Left lobe of liver (tissue), 2 donors: Measurements from ENCODE around the gene LPIN1. TPM values are rescaled to one million over a fixed set of nuclear protein-coding genes. Genes with fewer than 3 reads are reported as not detected.
"Not testable (repeated sequence)": the region's sequence is repeated elsewhere in the genome, so short reads cannot be mapped to it uniquely, and the experiment has no call there.

Source experiments
- ATAC-seq: fragments of 200-7000 bp; cut with Tn5 transposase; one replicate; pipeline ENCODE4 v1.9.1; 2020; ENCODE audit warnings: mild to moderate bottlenecking, moderate library complexity
- DNase-seq: peaks from one replicate; pipeline ENCODE4 v3.0.0-alpha.2; 2020; ENCODE audit warnings: low spot score
- total RNA-seq: library from RNA; stranded (reverse); gene quantifications from one replicate; pipeline ENCODE4 v1.2.1, GENCODE V29; 2021
- donor health status: DM: no; HTN: no; CAD: no; lungs with moderate emphysema.
- donor health status: DM: no; HTN: yes; CAD: no.

The LPIN1 gene
- total RNA-seq, 1 donor from 2014 or later = 20.7 TPM

DNA sequence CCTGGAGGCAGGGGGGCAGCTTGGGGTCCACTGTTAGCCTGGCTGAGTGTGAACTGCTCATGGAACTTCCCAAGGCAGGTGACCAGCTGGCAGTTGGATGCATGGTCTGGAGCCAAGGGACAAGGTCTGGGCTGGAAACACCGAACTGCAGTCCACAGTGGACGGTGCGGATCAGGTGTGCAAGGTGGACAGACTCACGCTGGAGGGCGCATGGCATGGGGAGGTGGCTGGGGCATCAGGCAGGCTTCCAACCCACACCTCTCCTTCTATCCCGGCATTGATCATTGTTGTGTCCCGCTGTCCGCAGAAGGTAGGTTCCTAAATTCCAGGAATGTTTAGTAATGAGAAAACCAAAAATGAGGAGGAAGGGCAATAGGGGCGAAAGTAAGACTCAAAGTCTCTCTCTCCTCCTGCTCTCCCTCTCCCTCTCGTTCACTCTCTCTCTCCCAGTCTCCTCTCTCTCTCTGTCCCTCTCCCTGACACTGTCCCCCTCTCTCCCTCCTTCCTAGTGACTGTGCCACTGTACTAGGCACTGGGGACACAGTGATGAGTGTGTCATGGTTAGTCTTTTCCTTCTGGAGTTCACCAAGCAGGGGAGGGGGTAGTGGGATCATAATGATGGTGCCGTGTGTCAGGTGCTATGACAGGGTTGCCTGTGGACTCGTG lies 30.3 kb upstream of the LPIN1 start:
- DNase-seq (peak; percentile 95), ATAC-seq (peak; percentile 90)

DNA sequence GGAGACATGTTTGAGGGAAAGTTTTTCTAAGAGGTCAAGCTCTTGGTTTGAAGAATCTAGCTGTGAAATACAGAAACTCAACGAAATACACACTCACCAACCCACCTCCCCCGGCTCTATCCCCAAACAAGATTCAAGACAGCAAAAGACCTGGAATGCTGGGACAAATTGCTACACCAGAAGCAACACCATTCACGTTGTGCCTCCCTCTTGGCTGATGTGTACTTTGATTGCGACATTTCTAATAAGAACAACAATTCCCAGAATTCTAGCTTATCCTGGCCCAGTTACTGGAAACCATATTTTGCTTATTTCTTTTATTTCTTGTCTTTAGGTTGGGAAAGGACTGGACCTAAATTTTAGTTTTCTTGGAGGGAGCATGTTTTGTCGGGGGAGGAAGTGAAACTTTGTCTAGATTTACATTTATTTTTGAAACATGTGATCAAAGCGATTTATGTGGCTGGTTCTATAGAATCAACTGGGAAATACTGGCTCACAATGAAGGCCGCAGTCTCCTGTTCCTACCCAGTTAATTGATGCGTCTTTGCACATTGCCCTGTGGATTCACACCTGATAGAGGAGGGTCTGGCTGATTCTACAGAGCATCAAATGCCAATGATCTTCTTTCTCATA lies 29.6 kb upstream of the LPIN1 start:
- peak; percentile 64 for DNase-seq
- ATAC-seq = peak; percentile 63

DNA sequence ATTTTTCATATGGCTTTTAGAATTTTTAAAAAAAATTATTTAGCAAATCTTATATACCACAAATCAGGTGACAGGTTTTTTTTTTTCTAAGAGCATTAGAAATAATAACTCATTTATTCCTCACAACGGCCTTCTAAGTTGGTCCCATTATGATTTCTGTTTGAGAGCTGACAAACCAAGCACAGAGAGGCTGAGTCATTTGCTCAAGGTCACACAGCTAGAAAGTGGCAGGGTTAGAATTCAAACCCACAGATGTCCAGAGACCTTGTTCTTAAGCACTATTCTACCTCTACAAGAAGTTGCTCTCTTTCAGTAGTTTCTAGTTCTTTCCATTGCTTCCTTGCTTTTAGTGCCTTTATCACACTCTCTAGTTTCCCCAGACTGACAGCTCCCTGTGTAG lies 28.8 kb upstream of the LPIN1 start:
- ATAC-seq = no peak
- DNase-seq = no peak

DNA sequence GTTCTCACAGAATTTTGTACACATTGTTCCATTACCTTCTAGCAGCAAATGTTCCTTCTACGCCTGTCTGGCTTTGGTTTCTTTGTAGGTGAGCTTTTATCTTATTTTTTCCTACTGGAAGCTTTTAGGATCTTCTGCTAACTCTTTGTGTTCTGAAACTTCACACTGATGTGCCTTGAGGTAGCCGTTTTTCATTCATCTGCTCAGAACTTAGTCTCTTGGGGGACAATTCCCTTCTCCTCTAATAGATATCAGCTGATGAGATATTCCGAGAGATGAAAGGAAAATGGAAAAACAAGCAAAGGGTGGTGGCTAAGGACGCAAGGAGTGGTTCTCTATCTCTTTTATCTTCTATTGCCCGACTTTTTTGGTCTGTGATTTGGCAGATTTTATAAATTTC lies 27.8 kb upstream of the LPIN1 start:
- no peak for DNase-seq
- no peak for ATAC-seq

DNA sequence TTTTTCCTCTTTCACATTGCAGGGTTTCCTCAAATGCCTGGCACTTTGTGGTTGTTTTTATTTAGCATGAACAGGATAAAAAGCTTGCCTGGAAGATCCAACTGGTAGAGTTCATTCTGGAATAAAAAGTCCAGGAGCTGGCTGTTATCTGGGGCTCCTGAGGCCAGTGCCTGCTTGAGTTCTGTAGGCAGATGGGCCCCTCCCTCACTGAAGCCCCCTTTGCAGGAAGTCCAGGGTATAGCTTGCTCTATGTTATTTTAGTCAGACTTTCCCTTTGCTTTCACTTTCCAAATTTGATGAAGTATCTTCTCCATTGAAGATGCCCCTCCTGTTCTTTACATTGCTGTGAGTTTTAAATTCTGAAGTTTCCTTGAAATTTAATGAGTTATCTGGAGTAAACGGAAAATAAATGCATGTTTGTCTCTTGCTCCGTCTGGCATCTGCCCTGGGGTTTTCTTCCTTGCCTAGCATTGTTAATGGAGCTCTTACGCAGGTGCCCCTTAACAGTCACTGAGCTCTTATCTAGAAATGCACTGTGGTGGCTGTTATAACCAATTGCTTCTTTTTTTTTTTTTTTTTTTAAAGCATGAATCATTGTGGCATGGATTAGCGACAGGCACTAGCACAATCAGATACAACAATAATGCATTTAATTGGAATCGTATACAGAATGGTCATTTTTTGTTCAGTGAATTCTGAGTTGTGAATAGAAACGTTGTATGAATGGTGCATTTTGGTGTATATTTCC lies 27.0 kb upstream of the LPIN1 start:
- DNase-seq (no peak), ATAC-seq (no peak)

DNA sequence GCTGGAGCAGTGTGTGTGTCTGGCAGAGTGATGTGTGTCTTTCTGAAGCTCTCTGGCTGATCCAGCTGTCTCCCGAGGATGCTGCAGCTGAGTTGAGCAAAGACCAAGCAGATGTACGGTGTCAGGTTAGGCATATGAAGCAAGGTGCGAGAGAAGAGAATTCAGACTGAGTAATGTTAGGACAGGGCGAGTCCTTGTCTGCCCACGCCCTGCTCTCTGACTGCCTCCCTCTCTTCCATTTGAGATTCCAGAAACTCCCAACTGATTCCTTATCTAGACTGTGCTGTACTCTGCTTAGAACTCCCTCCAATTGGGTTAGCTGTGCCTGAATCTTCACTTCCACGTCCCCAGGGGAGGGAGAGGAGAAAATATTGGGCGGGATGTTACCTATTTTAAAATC lies 25.7 kb upstream of the LPIN1 start:
- DNase-seq (no peak), ATAC-seq (no peak)

DNA sequence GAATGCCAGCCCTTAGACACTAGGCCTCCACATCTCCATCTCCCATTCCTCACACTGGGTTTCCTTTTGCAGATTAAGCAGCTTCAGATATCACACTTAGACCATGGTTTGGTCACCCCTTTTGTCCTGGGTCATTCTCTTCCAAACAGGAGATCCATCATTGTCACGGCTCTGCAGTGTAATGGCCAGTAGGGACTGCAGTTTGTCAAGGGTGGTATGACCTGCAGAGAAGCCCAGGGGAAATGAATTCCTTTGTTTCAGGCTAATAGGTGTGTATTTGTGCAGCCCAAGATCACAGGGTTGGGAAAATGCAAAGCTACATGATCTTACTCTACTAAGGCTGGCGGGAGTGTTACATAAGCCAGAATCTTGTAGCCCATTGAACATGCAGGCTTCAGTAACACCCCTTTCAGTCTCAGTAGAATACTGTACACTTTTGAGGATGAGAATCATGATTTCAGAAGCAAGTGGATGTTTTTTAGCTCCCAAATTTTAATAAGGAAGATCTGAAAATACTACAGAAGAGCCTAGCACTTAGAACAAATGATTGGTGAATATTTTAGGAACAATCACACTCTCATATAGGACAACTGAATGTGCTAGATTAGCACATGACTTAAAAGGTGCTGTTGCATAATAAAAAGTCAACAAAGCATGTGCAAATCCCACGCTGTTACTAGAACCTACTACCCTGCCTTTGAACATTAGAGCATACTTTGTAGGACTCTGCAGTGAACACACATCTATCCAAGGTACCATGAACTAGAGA lies 24.0 kb upstream of the LPIN1 start:
- no peak for DNase-seq
- ATAC-seq = peak; percentile 73

DNA sequence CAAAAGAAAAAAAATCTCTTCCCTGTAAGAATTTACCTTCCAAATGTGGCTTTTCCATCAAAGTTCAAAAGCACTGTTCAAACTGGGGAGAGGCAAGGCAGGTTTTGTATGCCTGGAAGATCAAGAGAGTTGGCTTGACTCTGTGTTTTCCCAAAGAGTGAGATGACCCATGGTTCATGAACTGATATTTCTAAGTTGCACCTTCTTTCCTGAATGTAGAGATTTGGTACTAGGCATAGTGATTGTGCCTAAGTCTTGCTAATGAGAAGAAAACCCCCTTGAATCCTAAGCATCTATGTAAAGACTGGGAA lies 23.4 kb upstream of the LPIN1 start:
- DNase-seq (no peak), ATAC-seq (peak; percentile 21)

DNA sequence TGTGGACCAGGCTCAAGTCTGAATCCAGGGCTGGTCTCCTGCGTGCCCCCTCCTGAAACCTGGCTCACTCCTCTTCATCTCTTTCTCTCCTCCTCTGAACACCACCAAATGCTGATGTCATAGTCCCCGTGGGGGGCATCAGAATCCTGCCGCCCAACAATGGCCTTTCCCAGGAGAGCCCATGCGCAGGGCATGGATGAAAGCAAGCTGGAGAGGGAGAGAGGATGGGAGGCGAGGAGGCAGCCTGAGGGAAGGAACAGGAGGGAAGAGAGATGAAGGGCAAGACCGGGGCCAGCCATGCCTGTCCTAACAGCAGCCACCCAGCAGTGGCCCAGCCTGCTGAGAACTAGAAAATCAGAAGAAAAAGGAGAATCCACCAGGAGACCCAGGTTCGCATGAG lies 22.3 kb upstream of the LPIN1 start:
- ATAC-seq (no peak), DNase-seq (no peak)

DNA sequence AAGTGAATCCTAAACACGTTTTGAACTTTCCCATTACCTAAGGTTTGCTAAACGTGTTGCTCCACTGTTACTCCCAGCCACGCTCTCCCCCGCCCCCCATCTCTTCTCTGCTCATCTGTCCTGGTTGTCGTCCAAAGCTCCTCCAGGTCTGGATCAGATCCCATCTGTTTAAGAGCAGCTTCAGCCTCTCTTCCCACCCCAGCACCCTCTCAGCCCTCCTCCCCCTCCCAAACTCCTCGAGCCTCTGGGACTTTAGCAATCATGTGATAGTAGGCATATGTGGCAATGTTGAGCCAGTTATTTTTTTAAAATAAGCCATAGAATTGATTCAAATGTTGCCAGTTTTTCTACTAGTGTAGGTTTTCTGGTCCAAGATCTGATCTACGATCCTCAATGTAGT lies 20.0 kb upstream of the LPIN1 start:
- peak; percentile 94 for DNase-seq
- ATAC-seq = peak; percentile 91

DNA sequence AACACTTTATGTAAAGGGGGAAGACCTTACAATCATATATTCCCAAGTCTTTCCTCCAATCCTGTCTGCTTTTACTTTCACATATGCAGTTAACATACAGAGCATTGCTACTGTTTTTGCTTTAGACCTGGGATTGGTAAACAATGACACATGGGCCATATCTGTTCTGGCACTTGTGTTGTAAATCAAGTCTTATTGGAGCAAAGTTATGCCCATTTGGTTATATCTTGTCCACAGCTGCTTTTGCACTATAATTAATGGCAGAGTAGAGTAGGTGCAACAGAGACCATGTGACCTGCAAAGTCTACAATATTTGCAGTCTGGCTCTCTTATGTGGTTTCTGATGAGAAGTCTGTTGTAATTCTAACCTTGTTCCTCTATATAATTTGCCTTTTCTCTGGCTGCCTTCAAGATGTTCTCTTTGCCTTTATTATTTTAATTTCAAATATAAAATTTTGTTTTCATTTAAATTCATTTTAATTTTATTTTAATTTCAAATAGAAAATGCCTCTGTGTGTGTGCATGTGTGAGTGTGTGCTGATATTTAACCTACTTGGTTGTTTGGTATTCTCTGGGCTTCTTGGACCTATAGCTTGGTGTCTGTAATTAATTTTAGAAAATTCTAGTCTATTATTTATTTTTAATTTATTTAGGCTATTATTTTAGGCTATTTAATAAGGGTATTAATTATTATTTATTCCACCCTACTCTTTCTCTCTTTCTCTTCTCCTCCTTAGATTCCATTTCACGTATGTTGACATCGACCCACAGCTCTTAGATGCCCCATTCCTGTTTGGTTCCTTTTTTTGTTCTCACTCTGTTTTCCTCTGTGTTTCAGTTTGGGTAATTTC lies 16.8 kb upstream of the LPIN1 start:
- DNase-seq (no peak), ATAC-seq (no peak)

DNA sequence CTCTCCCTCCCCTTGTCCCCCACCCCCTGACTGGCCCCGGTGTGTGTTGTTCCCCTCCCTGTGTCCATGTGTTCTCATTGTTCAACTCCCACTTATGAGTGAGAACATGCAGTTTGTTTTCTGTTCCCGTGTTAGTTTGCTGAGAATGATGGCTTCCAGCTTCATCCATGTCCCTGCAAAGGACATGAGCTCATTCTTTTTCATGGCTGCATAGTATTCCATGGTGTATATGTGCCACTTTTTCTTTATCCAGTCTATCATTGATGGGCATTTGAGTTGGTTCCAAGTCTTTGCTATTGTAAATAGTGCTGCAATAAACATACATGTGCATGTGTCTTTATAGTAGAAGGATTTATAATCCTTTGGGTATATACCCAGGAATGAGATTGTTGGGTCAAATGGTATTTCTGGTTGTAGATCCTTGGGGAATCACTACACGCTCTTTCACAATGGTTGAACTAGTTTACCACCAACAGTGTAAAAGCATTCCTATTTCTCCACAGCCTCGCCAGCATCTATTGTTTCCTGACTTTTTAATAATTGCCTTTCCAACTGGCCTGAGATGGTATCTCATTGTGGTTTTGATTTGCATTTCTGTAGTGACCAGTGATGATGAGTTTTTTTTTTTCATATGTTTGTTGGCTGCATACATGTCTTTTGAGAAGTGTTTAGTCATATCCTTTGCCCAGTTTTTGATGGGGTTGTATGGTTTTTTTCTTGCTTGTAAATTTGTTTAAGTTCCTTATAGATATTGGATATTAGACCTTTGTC lies 15.0 kb upstream of the LPIN1 start:
- not testable (repeated sequence) for DNase-seq, ATAC-seq

DNA sequence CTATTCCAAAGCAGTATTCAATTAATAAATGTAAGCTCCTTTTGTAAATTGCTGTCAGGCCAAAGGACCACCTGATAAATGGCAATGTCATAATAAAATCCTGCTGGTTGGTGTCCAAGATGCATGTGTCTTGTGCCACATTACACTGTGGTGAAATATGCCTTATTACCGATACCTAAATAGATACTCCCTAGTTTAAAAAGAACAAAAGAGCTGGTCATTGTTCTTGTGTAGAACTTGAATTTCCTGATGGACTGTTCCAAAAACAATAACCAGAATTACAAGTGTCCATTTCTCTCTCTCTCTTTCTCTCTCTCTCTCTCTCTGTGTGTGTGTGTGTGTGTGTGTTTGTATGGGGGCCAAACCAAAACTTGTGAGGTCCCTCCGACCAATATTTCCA lies 13.8 kb upstream of the LPIN1 start:
- ATAC-seq = no peak
- DNase-seq = no peak

DNA sequence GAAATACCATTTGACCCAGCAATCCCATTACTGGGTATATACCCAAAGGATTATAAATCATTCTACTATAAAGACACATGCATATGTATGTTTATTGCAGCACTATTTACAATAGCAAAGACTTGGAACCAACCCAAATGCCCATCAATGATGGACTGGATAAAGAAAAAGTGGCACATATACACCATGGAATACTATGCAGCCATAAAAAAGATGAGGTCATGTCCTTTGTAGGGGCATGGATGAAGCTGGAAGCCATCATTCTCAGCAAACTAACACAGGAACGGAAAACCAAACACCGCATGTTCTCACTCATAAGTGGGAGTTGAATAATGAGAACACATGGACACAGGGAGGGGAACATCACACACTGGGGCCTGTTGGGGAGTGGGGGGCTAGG lies 8.6 kb upstream of the LPIN1 start:
- not testable (repeated sequence) for DNase-seq, ATAC-seq

DNA sequence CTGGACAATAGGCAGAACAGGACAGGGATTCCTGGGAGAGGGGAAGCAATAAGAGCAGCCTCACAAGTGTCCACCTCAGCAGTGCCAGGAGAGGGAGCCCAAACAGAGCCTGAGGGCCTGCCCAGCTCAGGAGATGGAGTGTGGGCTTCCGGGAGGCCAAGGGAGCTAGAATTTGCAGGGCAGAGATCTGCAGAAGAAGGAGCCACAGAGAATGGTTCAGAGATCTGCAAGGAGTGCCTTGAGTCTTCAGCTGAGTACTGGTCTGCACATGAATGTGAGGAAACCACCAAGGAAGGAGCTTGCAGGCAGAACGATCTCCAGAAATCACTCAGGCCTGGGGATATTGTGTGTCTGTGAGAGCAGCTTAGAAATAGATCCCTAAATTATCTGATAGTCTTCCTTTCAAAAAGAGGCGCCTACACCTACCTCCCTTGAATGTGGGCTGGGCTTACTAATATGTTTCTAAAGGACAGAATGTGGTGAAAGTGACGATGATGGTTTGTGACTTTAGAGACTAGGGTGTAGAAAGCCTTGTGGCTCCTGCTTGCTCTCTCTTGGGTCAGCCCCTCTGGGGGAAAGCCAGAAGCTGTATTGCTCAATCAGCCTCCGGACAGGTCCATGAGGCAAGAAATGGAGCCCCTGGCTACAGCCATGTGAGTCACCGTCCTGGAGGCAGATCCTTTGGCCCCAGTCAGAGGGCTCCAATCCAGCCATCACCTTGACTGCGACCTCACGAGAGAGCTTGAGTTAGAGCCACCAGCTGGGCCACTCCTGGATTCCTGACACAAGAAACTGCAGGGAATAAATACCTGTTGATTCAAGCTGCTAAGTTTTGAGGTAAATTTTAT lies 7.6 kb upstream of the LPIN1 start:
- DNase-seq (peak; percentile 90), ATAC-seq (peak; percentile 83)

DNA sequence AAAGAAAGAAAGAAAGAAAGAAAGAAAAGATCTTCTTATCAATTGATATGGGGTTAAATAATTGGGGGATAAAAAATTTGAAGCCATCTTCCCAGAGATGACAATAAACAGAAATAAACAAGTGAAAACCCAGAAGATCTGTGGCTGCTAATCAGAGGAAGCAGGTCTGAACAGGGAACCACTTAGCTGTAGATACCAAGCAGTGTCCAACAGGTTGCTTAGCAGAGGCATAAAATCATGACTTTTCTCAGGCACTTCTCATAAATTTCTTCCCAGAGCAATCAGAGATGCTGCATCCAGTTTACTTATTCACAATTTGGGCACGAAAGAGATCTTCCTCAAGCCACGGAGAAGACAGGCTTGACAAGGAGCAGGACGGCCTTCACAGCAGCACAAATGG lies 5.7 kb upstream of the LPIN1 start:
- no peak for DNase-seq
- no peak for ATAC-seq

DNA sequence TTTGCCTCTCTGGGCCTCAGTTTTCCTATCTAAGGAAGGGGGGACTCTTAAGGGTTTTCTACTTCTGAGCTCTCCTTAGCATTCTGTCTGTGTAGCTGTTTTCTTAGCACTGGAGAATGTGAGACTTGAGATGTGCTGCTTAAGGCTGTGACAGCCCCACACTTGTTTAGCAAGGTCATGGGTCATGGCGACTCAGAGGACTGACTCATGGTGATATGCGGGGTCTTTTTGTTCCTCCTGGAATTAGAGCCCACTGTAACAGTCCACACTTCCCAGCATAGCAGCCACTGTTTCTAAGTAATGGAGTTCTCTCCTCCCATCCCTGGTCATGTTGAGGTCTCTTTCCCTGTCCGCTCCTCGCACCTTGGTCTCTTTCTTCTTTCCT lies 4.1 kb upstream of the LPIN1 start:
- ATAC-seq (no peak), DNase-seq (no peak)

DNA sequence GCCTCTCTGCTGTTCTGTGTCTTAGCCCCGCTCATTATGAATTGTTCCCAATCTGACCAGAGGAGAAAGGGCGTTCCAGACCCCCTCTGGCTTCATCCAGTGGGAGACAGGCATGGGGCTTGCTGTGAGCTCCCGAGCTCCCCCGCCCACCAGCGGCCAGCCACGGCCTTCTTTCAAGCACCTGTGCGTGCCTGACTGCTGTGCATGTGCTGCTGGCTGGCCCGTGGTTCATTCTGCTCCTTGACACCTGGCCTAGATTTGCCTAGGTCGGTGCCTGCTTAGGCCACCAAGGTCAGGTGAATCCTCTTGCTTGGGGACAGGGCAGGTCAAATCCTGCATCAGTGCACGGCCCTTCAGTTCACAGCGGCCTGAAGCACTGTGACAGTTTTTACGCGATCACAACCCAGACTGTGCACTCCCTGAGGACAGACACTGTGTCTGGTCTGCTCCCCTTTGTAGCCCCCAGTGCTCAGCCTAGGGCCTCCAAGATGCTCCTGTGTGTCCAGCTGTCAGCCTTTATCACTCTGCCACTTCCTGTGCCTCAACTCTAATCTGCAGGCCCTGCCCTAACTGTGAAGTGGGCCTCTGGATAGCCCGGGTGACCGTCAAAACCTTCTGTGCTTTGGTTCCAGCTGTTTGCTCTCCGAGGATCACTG lies 3.6 kb upstream of the LPIN1 start:
- no peak for ATAC-seq
- DNase-seq = no peak

DNA sequence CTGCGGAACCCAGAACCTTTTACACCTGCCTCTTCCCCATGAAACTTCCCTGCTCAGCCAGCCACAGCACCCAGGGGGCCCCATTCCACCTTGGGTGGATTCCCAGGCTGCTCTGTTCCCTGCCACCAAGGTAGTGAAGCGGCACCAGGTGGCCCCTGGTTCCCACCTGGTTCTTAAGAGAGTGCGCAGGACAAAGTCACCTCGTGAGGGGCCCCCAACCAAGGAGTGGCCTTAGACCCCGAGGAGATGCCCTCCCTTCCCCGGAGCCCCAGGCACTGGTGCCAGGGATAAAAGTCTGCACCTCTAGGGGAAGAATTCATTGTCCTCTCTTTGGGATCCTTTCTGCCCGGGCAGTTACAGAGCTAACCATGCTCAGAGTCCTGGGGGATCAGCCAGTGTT lies 3.1 kb upstream of the LPIN1 start:
- no peak for ATAC-seq
- no peak for DNase-seq
